Measurements from ENCODE around the gene SYPL1.

The SYPL1 gene

DNA sequence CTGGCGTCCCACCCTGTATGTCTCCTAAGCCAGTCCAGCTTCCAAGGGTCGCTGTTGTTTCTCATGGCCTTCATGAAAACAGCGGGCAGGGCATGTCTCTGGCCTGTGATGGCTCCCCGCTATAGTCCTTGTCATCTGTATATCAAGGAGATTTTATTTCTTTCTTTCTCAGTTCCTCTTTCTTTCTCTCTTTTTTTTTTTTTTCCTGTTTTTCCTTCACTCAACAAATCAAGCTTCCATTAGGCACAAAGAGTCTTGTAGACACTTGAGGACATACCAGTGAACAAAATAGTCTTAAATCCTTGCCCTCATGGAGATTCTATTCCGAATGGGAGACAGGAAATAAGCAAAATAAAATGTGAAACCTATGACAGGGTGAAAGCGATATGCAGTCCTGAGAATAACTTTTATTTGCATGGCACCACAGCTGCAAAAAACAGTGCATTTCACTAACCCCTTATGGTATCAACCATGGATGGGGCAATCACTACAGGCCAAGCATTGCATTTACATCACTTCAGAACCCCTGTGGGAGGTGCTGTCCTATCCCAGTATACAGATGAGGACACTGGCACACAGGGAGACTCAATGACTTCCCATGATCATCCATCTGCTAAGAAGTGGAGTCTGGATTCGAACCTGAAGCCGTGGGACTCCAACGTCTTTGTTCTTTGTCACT, 50.7 kb downstream of the SYPL1 start:
- in situ Hi-C loops (cut with MboI; ENCODE audit: low sequenced_read_pairs, unreplicated experiment): loop anchor here (25.0 kb wide), 1 partner anchor 401 kb away; no protein-coding TSS in a partner anchor
- TF ChIP-seq, protein P1, sequence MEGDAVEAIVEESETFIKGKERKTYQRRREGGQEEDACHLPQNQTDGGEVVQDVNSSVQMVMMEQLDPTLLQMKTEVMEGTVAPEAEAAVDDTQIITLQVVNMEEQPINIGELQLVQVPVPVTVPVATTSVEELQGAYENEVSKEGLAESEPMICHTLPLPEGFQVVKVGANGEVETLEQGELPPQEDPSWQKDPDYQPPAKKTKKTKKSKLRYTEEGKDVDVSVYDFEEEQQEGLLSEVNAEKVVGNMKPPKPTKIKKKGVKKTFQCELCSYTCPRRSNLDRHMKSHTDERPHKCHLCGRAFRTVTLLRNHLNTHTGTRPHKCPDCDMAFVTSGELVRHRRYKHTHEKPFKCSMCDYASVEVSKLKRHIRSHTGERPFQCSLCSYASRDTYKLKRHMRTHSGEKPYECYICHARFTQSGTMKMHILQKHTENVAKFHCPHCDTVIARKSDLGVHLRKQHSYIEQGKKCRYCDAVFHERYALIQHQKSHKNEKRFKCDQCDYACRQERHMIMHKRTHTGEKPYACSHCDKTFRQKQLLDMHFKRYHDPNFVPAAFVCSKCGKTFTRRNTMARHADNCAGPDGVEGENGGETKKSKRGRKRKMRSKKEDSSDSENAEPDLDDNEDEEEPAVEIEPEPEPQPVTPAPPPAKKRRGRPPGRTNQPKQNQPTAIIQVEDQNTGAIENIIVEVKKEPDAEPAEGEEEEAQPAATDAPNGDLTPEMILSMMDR (IDR thresholded peaks at IDR 0.05; ENCODE audit: borderline replicate concordance, control extremely low read depth, extremely low read depth, insufficient read depth, missing control alignments): no peak
- DNase-seq (ENCODE audit: low spot score): peak; percentile 55

DNA sequence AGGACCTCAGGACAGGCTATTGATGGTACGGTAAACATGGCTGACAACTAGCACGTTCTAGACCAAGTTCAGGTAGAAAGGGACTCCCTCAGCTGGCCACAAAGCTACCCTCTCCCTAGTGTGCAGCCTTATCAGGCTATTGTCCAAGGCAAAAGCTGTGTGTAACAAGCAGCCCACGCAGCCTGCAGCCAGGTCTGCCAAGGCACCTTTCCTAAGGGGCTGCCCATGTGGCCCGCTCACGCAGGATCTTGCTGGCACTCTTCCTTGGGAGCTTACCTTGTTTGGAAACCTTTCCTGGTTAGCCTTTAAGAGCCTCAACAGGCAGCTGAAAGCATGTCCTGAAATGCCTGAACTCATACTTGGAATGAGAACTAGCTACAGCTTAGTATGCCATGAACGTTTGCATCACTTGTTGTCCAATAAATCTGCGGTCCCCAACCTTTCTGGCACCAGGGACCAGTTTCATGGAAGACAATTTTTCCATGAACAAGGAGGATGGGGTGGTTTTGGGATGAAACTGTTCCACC, 51.7 kb downstream of the SYPL1 start:
- DNase-seq (ENCODE audit: low spot score): no peak
- TF ChIP-seq, protein P1 (IDR thresholded peaks at IDR 0.05; ENCODE audit: borderline replicate concordance, control extremely low read depth, extremely low read depth, insufficient read depth, missing control alignments): no peak
- in situ Hi-C loops (cut with MboI; ENCODE audit: low sequenced_read_pairs, unreplicated experiment): loop anchor here (25.0 kb wide), 1 partner anchor 402 kb away; no protein-coding TSS in a partner anchor

DNA sequence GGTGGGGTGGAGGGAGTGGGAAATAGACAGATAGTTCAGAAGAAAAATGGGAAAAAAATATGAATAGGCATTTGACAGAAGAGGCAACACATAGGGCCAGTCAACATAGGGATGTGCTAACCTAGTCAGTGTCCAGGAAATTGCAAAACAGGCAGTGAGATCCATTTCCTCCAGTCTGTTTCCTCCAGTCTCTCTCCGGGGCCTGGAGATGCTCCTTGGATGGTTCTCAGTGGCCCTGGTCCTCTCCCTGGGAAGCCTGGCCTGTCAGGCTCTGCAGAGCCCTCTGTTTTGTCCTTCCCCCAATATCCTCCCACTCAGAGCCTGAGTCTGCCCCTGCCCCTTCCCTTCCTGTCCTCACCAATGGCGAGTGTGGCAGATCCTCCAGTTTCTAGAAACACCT, 52.6 kb downstream of the SYPL1 start:
- no peak for DNase-seq (ENCODE audit: low spot score)
- in situ Hi-C loops (cut with MboI; ENCODE audit: low sequenced_read_pairs, unreplicated experiment): loop anchor here (5.0 to 25.0 kb wide), 2 partner anchors 93 to 403 kb away; no protein-coding TSS in a partner anchor
- TF ChIP-seq, protein P1 (IDR thresholded peaks at IDR 0.05; ENCODE audit: borderline replicate concordance, control extremely low read depth, extremely low read depth, insufficient read depth, missing control alignments): no peak

DNA sequence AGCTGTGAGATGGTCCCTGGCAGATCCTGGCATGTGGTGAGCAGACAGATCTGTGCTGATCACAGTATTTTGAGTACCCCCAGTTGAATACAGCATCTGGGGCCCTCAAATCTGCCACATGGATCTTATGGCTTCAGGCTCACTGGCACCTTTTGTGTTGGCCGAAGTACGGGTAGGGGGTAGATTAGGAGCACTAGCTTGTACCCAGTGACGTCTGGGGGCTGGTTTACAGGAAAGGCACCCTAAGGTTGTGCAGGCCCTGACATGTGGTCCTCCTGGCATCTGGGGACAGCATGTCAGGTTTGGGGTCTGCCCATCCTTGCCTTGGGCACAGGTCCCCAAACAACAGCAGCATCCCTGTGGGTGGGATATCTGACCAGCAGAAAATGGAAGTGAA, 53.2 kb downstream of the SYPL1 start:
- in situ Hi-C loops (cut with MboI; ENCODE audit: low sequenced_read_pairs, unreplicated experiment): loop anchor here (5.0 to 25.0 kb wide), 2 partner anchors 93 to 403 kb away; no protein-coding TSS in a partner anchor
- TF ChIP-seq, protein P1 (IDR thresholded peaks at IDR 0.05; ENCODE audit: borderline replicate concordance, control extremely low read depth, extremely low read depth, insufficient read depth, missing control alignments): no peak
- no peak for DNase-seq (ENCODE audit: low spot score)

DNA sequence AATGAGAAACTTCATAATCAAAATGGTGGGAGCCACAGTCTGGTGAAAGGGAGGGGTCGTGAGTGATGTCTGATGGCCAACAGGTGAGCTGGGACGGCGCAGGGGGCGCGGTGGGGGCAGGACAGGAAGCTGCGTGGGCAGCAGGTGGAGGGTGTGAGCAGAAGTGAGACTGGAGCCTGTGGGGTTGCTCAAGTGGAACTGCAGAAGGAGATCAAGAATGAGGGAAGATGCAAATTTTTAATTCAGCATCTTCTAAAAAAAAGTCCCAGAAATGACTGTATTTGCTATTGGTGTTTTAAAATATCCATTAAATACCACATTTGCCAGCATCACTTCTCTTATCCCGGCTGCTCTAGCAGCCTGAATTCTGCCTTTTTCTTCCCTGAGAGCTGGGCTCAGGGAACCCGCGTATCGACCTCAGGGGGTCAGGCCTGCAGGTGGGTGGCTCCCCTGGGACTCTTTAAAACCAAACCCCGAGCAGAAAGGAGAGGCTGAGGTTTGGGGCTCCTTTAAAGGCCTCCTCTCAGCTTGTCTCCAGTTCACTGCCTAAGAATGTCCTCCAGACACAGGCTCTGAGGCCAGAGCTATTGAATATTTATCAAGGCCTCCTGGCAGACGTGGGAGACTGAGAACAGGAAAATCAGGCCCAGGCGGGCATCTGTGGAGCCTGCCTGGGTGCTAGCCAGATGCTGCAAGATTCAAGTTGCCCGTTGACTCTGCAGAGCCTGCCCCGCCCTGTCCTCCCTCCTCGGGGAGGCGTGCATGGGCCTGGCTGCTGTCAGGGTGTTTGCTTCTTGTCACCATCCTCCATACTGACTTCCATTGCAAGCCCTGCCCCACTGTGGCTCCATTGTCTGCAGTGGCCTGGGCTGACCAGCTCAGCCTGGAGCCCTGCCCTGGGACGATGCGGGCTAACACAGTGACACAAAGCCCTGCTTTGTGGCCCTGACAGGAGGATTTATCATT, 53.9 kb downstream of the SYPL1 start:
- in situ Hi-C loops (cut with MboI; ENCODE audit: low sequenced_read_pairs, unreplicated experiment): loop anchor here (5.0 to 25.0 kb wide), 2 partner anchors 94 to 404 kb away; no protein-coding TSS in a partner anchor
- DNase-seq (ENCODE audit: low spot score): peak; percentile 82
- TF ChIP-seq, protein P1 (IDR thresholded peaks at IDR 0.05; ENCODE audit: borderline replicate concordance, control extremely low read depth, extremely low read depth, insufficient read depth, missing control alignments): no peak

Measured in GM13976 (cell line).